Activated CD4-positive, alpha-beta T cell treated with anti-CD3 and anti-CD28 coated beads, Interleukin-2, amount 10 ng/mL, durations not matched to agents 7 days and 5 days (primary cell): Measurements from ENCODE around the gene LSM8. TPM values are rescaled to one million over a fixed set of nuclear protein-coding genes. Genes with fewer than 3 reads are reported as not detected.

Source experiments
- CTCF ChIA-PET: fragments of 350-600 bp; sonication (Branson Sonifier 250); formaldehyde crosslinking; loops from one replicate; lab custom pipeline; 2021; ENCODE audit warnings: antibody characterized with exemption; lab: Charles Lee
- POLR2A ChIA-PET: fragments of 350-600 bp; sonication (Branson Sonifier 250); formaldehyde crosslinking; loops from one replicate; lab custom pipeline; 2021; ENCODE audit warnings: antibody characterized with exemption; lab: Charles Lee
- DNase-seq: peaks from one replicate; pipeline ENCODE4 v3.0.0-alpha.2; 2020
- H3K27ac Mint-ChIP-seq: one replicate; pipeline ENCODE4 v1.8.0; 2021; ENCODE audit warnings: mild to moderate bottlenecking, moderate library complexity, mixed read lengths
- H3K27me3 Mint-ChIP-seq: one replicate; pipeline ENCODE4 v1.8.0; 2021; ENCODE audit warnings: mixed read lengths
- H3K36me3 Mint-ChIP-seq: one replicate; pipeline ENCODE4 v1.8.0; 2021; ENCODE audit warnings: low read depth, mixed read lengths
- H3K4me1 Mint-ChIP-seq: one replicate; pipeline ENCODE4 v1.8.0; 2021; ENCODE audit warnings: mixed read lengths
- H3K4me3 Mint-ChIP-seq: one replicate; pipeline ENCODE4 v1.8.0; 2021; ENCODE audit warnings: mild to moderate bottlenecking, moderate library complexity, mixed read lengths
- H3K9me3 Mint-ChIP-seq: one replicate; pipeline ENCODE4 v1.8.0; 2021; ENCODE audit warnings: mixed read lengths
- total RNA-seq, 2 experiments: library from RNA; stranded (reverse); gene quantifications; one replicate each; pipeline ENCODE4 v1.2.3, GENCODE V29; 2021

Gene LSM8
- total RNA-seq, 2 experiments from 2014 or later: 47.2 to 51.6 TPM

- Mint-ChIP-seq H3K4me1 (peaks cover 16% of the 10 kb centered on the region), H3K27me3 (peaks cover 6% of the 10 kb centered on the region), H3K4me3 (no peak overlapping the region), H3K9me3 (no peaks in the 10 kb centered on the region), H3K27ac (no peak overlapping the region), H3K36me3 (peaks cover 4% of the 10 kb centered on the region)
- CTCF ChIA-PET: no interaction called here
- POLR2A ChIA-PET: no interaction called here
- DNase-seq: no peak
Measured at GRCh38 chr7:118179191-118179590, 4.8 kb upstream of the LSM8 start.

- Mint-ChIP-seq H3K36me3 (peaks cover 25% of the 10 kb centered on the region), H3K27ac (peak overlapping the region; percentile 99), H3K27me3 (no peaks in the 10 kb centered on the region), H3K9me3 (no peaks in the 10 kb centered on the region), H3K4me1 (peaks cover 40% of the 10 kb centered on the region), H3K4me3 (peak overlapping the region; percentile 97)
- POLR2A ChIA-PET: interaction anchor here (0.7 kb wide), 1 partner anchor 1239 kb away, joined by 3 read pairs; no protein-coding TSS in a partner anchor
- CTCF ChIA-PET: no interaction called here
- peak; percentile 15 for DNase-seq
Measured at GRCh38 chr7:118182593-118183427, 1.2 kb upstream of the LSM8 start.

GRCh38 chr7:118183428-118183785, 557 bp upstream of the LSM8 start:
- H3K9me3 Mint-ChIP-seq: no peaks in the 10 kb centered on the region
- peaks cover 41% of the 10 kb centered on the region for H3K4me1 Mint-ChIP-seq
- peak overlapping the region; percentile 99 for H3K27ac Mint-ChIP-seq
- H3K27me3 Mint-ChIP-seq: no peaks in the 10 kb centered on the region
- CTCF ChIA-PET: no interaction called here
- peaks cover 30% of the 10 kb centered on the region for H3K36me3 Mint-ChIP-seq
- POLR2A ChIA-PET: no interaction called here
- peak overlapping the region; percentile 97 for H3K4me3 Mint-ChIP-seq
- DNase-seq: no peak

GRCh38 chr7:118184565-118184940, 589 bp downstream of the LSM8 start:
- Mint-ChIP-seq H3K36me3 (peaks cover 32% of the 10 kb centered on the region), H3K9me3 (no peaks in the 10 kb centered on the region), H3K4me3 (peak overlapping the region; percentile 97), H3K27ac (peak overlapping the region; percentile 99), H3K27me3 (no peaks in the 10 kb centered on the region), H3K4me1 (peaks cover 41% of the 10 kb centered on the region)
- DNase-seq: peak; percentile 8
- CTCF ChIA-PET: no interaction called here
- POLR2A ChIA-PET: interaction anchor here (0.6 kb wide), 1 partner anchor 364 kb away, joined by 3 read pairs; no protein-coding TSS in a partner anchor

GRCh38 chr7:118185163-118185860, 1.3 kb downstream of the LSM8 start:
- POLR2A ChIA-PET: no interaction called here
- no peaks in the 10 kb centered on the region for H3K9me3 Mint-ChIP-seq
- H3K27ac Mint-ChIP-seq: peak overlapping the region; percentile 99
- DNase-seq: no peak
- CTCF ChIA-PET: no interaction called here
- peaks cover 36% of the 10 kb centered on the region for H3K36me3 Mint-ChIP-seq
- peak overlapping the region; percentile 97 for H3K4me3 Mint-ChIP-seq
- H3K27me3 Mint-ChIP-seq: no peaks in the 10 kb centered on the region
- peaks cover 41% of the 10 kb centered on the region for H3K4me1 Mint-ChIP-seq

GRCh38 chr7:118186501-118186900, 2.5 kb downstream of the LSM8 start:
- POLR2A ChIA-PET: no interaction called here
- Mint-ChIP-seq H3K27ac (no peak overlapping the region), H3K36me3 (peaks cover 39% of the 10 kb centered on the region), H3K9me3 (no peaks in the 10 kb centered on the region), H3K4me3 (peak overlapping the region; percentile 97), H3K27me3 (no peaks in the 10 kb centered on the region), H3K4me1 (peaks cover 41% of the 10 kb centered on the region)
- no peak for DNase-seq
- CTCF ChIA-PET: no interaction called here

GRCh38 chr7:118194571-118194970, 10.6 kb downstream of the LSM8 start:
- no peaks in the 10 kb centered on the region for H3K9me3 Mint-ChIP-seq
- peaks cover 7% of the 10 kb centered on the region for H3K4me1 Mint-ChIP-seq
- H3K27ac Mint-ChIP-seq: no peak overlapping the region
- H3K36me3 Mint-ChIP-seq: peaks cover 14% of the 10 kb centered on the region
- H3K27me3 Mint-ChIP-seq: no peaks in the 10 kb centered on the region
- CTCF ChIA-PET: no interaction called here
- POLR2A ChIA-PET: no interaction called here
- no peak overlapping the region for H3K4me3 Mint-ChIP-seq
- no peak for DNase-seq

GRCh38 chr7:118195837-118196474, 12.0 kb downstream of the LSM8 start:
- ChIA-PET POLR2A (no interaction called here), CTCF (no interaction called here)
- Mint-ChIP-seq H3K36me3 (peaks cover 10% of the 10 kb centered on the region), H3K9me3 (no peaks in the 10 kb centered on the region), H3K27ac (no peak overlapping the region), H3K4me3 (no peak overlapping the region), H3K4me1 (peaks cover 7% of the 10 kb centered on the region), H3K27me3 (no peaks in the 10 kb centered on the region)
- DNase-seq: peak; percentile 71

GRCh38 chr7:118202061-118202460, 18.1 kb downstream of the LSM8 start:
- CTCF ChIA-PET: no interaction called here
- H3K4me1 Mint-ChIP-seq: no peaks in the 10 kb centered on the region
- POLR2A ChIA-PET: no interaction called here
- no peaks in the 10 kb centered on the region for H3K9me3 Mint-ChIP-seq
- H3K36me3 Mint-ChIP-seq: no peaks in the 10 kb centered on the region
- H3K27ac Mint-ChIP-seq: no peak overlapping the region
- H3K4me3 Mint-ChIP-seq: no peak overlapping the region
- no peak for DNase-seq
- peaks cover 5% of the 10 kb centered on the region for H3K27me3 Mint-ChIP-seq

GRCh38 chr7:118214051-118214832, 30.3 kb downstream of the LSM8 start:
- peak; percentile 47 for DNase-seq
- Mint-ChIP-seq H3K36me3 (no peaks in the 10 kb centered on the region), H3K27ac (peak overlapping the region; percentile 64), H3K4me1 (peaks cover 13% of the 10 kb centered on the region), H3K27me3 (peaks cover 35% of the 10 kb centered on the region), H3K9me3 (no peaks in the 10 kb centered on the region), H3K4me3 (peak overlapping the region; percentile 74)
- ChIA-PET CTCF (interaction anchor here (1.8 kb wide), 1 partner anchor 14 kb away, joined by 4 read pairs; no protein-coding TSS in a partner anchor), POLR2A (no interaction called here)

GRCh38 chr7:118214833-118215182, 30.8 kb downstream of the LSM8 start:
- Mint-ChIP-seq H3K9me3 (no peaks in the 10 kb centered on the region), H3K36me3 (no peaks in the 10 kb centered on the region), H3K4me3 (peak overlapping the region; percentile 74), H3K27me3 (peaks cover 35% of the 10 kb centered on the region), H3K27ac (no peak overlapping the region), H3K4me1 (peaks cover 13% of the 10 kb centered on the region)
- POLR2A ChIA-PET: no interaction called here
- no peak for DNase-seq
- CTCF ChIA-PET: interaction anchor here (1.8 kb wide), 1 partner anchor 13 kb away, joined by 4 read pairs; no protein-coding TSS in a partner anchor

- Mint-ChIP-seq H3K4me1 (peaks cover 13% of the 10 kb centered on the region), H3K4me3 (no peak overlapping the region), H3K27ac (no peak overlapping the region), H3K27me3 (peaks cover 29% of the 10 kb centered on the region), H3K9me3 (no peaks in the 10 kb centered on the region), H3K36me3 (no peaks in the 10 kb centered on the region)
- CTCF ChIA-PET: no interaction called here
- DNase-seq: no peak
- POLR2A ChIA-PET: no interaction called here
Measured at GRCh38 chr7:118217210-118217619, 33.3 kb downstream of the LSM8 start.
